AG09319 (cell line): ENCODE results near the gene CYFIP2.

Source experiments
- DNase-seq: peaks from one replicate; pipeline ENCODE4 v3.0.0-alpha.2; 2010; ENCODE audit warnings: low read depth; ENCODE audit errors: extremely low read depth
- TF ChIP-seq, protein P1 (sequence below): IDR thresholded peaks from 2 replicates; pipeline ENCODE4 v1.5.1; 2011; ENCODE audit warnings: low read depth, mild to moderate bottlenecking, inconsistent platforms, low read length, moderate library complexity

CYFIP2 gene

GRCh38 chr5:157269761-157270272, 3.9 kb downstream of the CYFIP2 start:
- no peak for DNase-seq
- TF ChIP-seq, protein P1, sequence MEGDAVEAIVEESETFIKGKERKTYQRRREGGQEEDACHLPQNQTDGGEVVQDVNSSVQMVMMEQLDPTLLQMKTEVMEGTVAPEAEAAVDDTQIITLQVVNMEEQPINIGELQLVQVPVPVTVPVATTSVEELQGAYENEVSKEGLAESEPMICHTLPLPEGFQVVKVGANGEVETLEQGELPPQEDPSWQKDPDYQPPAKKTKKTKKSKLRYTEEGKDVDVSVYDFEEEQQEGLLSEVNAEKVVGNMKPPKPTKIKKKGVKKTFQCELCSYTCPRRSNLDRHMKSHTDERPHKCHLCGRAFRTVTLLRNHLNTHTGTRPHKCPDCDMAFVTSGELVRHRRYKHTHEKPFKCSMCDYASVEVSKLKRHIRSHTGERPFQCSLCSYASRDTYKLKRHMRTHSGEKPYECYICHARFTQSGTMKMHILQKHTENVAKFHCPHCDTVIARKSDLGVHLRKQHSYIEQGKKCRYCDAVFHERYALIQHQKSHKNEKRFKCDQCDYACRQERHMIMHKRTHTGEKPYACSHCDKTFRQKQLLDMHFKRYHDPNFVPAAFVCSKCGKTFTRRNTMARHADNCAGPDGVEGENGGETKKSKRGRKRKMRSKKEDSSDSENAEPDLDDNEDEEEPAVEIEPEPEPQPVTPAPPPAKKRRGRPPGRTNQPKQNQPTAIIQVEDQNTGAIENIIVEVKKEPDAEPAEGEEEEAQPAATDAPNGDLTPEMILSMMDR = no peak

DNA sequence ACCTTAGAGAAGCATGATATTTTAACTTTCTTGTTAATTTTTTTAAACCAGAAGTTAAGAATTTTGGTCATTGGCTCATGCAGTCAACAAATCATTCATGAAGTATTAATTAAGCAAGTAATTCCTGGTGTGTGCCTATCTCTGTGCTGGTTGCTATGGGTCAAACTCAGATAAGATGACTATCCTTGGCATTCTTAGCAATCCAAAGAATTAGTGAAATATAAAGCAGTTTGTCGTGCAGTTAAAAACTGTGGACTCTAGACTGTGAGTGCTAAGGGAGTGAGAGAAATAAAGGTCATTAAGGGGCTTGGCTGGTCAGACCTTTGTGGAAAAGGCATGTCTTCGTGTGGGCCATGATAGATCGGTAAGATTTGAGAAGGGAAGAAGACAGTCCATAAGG, 4.8 kb downstream of the CYFIP2 start:
- TF ChIP-seq, protein P1 = no peak
- no peak for DNase-seq

- no peak for DNase-seq
- TF ChIP-seq, protein P1 = no peak
These were observed 5.9 kb downstream of the CYFIP2 start for GRCh38 chr5:157271740-157272271.

GRCh38 chr5:157273131-157273556, 7.2 kb downstream of the CYFIP2 start:
- TF ChIP-seq, protein P1 = no peak
- no peak for DNase-seq

DNA sequence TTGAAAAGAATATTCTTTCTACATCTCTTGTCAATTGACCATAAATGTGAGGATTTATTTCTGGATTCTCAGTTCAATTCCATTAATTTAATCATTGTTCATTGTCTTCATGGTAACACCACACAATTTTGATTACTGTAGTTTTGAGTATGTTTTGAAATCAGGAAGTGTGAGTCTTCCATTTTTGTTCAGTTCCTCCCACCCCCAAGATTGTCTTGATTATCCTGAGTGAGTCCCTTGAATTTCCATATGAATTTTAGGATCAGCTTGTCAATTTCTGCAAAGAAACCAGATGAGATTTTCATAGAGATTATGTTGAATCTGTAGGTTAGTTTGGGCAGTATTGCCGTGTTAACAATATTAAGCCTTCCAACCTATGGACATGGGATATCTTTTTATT, 9.5 kb downstream of the CYFIP2 start:
- TF ChIP-seq, protein P1 = no peak
- DNase-seq = no peak

DNA sequence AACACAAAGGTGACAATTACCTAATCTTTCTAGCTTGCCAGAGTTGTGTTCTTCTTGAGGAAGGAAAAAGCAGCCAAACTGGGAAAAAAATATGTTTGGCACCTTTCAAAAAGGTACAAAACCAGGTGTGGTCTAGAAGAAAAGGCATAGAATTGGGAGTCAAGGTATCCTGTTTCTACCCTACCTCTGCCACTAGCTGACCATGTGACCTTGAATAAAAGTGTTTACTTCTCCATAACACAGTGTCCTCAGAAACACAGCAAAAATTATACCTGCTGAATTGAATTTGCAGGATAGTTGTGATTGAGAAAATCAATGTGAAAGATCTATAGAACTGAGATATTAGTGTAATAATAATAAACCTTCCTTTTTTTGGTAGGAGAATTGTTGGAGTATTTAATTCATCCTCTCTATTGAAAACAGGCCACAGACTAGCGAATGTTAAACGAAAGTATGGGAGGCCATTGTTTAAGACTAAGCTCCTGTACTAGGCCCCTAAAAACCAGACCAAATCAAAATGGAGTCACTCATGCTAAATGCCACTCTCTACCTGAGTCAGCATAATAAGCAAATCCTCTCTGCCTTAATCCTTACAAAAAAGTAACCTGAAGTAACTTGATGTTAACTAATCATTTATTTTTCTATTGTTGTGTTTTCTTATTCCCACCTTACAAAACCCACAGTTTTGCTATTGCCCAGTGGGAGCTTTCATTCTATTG, 12.6 kb downstream of the CYFIP2 start:
- TF ChIP-seq, protein P1 = no peak
- DNase-seq = no peak

DNA sequence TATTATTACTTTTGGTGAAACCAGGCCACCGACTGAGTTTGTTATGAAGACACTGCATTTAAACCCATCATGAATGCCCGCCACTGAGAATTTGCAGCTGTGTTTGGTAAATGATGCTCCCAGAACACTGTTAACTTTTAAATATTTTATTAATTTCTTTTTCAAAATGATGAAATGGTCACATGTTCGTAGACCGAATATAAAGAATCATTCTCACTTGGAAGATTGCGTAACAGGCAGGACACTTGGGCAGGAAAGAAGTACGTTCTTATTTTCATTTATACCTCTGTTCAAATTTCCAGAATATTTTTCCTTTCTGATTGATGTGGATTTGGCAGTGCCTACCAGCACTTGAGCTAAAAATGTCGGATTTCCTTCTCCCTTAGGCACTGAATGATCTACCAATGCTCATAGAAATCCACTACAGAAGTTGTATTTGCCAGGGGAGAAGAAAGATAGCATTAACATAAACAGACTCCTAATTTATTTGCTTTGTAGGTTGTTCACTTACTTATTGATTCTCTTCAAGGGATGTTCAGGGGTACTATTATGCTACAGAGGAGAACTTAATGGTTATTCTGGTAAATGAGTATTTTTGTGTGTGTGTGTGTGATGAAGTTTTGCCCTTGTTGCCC, 13.8 kb downstream of the CYFIP2 start:
- no peak for DNase-seq
- TF ChIP-seq, protein P1 = no peak
